BLaER1 treated with 17β-estradiol and CSF1 and Interleukin-3, amounts not matched to agents 10 nM and 100 nM (cell line): Measurements from ENCODE around the gene PLIN4.

Experiments
- H3K27ac ChIP-seq, 11 experiments: shearing (Covaris generic); formaldehyde crosslinking; 2 replicates each; pipeline ENCODE4 v1.8.1; 2022
- H3K27me3 ChIP-seq, 11 experiments: shearing (Covaris generic); formaldehyde crosslinking; 2 replicates each; pipeline ENCODE4 v1.8.1; 2022
- H3K36me3 ChIP-seq, 11 experiments: shearing (Covaris generic); formaldehyde crosslinking; 2 replicates each; pipeline ENCODE4 v1.8.1; 2022
- H3K4me1 ChIP-seq, 10 experiments: shearing (Covaris generic); formaldehyde crosslinking; 2 replicates each; pipeline ENCODE4 v1.8.1; 2022
- H3K4me2 ChIP-seq, 11 experiments: shearing (Covaris generic); formaldehyde crosslinking; 2 replicates each; pipeline ENCODE4 v1.8.1; 2022
- H3K4me3 ChIP-seq, 10 experiments: shearing (Covaris generic); formaldehyde crosslinking; 2 replicates each; pipeline ENCODE4 v1.8.1; 2022
- H3K9ac ChIP-seq, 11 experiments: shearing (Covaris generic); formaldehyde crosslinking; 2 replicates each; pipeline ENCODE4 v1.8.1; 2022
- H3K9me3 ChIP-seq, 11 experiments: shearing (Covaris generic); formaldehyde crosslinking; replicated peaks in 1 of 11; 2 replicates each; pipeline ENCODE4 v1.8.1; 2022
- H4K20me1 ChIP-seq, 11 experiments: shearing (Covaris generic); formaldehyde crosslinking; 2 replicates each; pipeline ENCODE4 v1.8.1; 2022
- Cebpa-rat ChIP-seq, 11 experiments: shearing (Covaris generic); IDR thresholded peaks; 2 replicates each; pipeline ENCODE4 v1.8.1; 2022

Gene PLIN4

GRCh38 chr19:4472174-4472974, 45.9 kb downstream of the PLIN4 start, which contains the start of gene HDGFL2:
HDGFL2 (plus strand) TSS chr19:4472297; CDS start chr19:4472351, 54 bp downstream.
- peak within 1 kb of the TSS; percentile 88 to 97 (median 94) for H3K9ac ChIP-seq
- H4K20me1 ChIP-seq, result peaks cover 0 to 30% (median 16%) of the 10 kb centered on the region in 11 experiments; a peak in 11 of 22 replicates
- H3K4me2 ChIP-seq, result peak within 1 kb of the TSS; percentile 97 to 99 (median 98)
- H3K27me3 ChIP-seq, result no peaks in the 10 kb centered on the region
- H3K4me1 ChIP-seq, result peaks cover 24 to 38% (median 35%) of the 10 kb centered on the region in 10 experiments
- peak within 1 kb of the TSS; percentile 94 to 99 (median 97) for H3K4me3 ChIP-seq
- peak within 1 kb of the TSS; percentile 79 to 93 (median 87) for H3K27ac ChIP-seq
- H3K9me3 ChIP-seq, result no peaks in the 10 kb centered on the region
- no peak for TF ChIP-seq Cebpa-rat (IDR thresholded peaks at IDR 0.05)
- H3K36me3 ChIP-seq, result peaks cover 19 to 26% (median 22%) of the 10 kb centered on the region in 11 experiments

- no peaks in the 10 kb centered on the region for H3K27me3 ChIP-seq
- H3K27ac ChIP-seq, result peak overlapping the region; percentile 60 to 93 (median 87)
- peak overlapping the region; percentile 70 to 94 (median 86) for H3K4me2 ChIP-seq
- H3K4me1 ChIP-seq, result peaks cover 24 to 38% (median 35%) of the 10 kb centered on the region in 10 experiments
- no peak for TF ChIP-seq Cebpa-rat (IDR thresholded peaks at IDR 0.05)
- H3K9ac ChIP-seq, result peak overlapping the region; percentile 78 to 94 (median 87)
- H3K4me3 ChIP-seq, result peak overlapping the region; percentile 94 to 99 (median 97)
- H3K9me3 ChIP-seq, result no peaks in the 10 kb centered on the region
- H4K20me1 ChIP-seq, result peaks cover 0 to 30% (median 16%) of the 10 kb centered on the region in 11 experiments; a peak in 11 of 22 replicates
- peaks cover 11 to 18% (median 15%) of the 10 kb centered on the region in 11 experiments for H3K36me3 ChIP-seq
These were observed 46.7 kb downstream of the PLIN4 start for GRCh38 chr19:4471403-4472173.

GRCh38 chr19:4467835-4468234, 50.5 kb downstream of the PLIN4 start:
- Histone ChIP-seq H3K4me1 (peaks cover under 1 to 14% (median 12%) of the 10 kb centered on the region in 10 experiments; a peak in 17 of 20 replicates), H3K9me3 (no peaks in the 10 kb centered on the region), H3K9ac (no peak overlapping the region), H3K36me3 (no peaks in the 10 kb centered on the region), H3K27ac (no peak overlapping the region), H3K4me3 (no peak overlapping the region), H4K20me1 (peaks cover 0 to 4% (median 3%) of the 10 kb centered on the region in 11 experiments; a peak in 6 of 22 replicates), H3K4me2 (no peak overlapping the region), H3K27me3 (no peaks in the 10 kb centered on the region)
- TF ChIP-seq Cebpa-rat (IDR thresholded peaks at IDR 0.05), result no peak

- Histone ChIP-seq H3K9ac (no peak overlapping the region), H3K4me1 (peaks cover 0 to 4% (median under 1%) of the 10 kb centered on the region in 10 experiments; a peak in 11 of 20 replicates), H3K4me3 (no peak overlapping the region), H3K27me3 (no peaks in the 10 kb centered on the region), H4K20me1 (no peaks in the 10 kb centered on the region), H3K27ac (no peak overlapping the region), H3K36me3 (no peaks in the 10 kb centered on the region), H3K4me2 (no peak overlapping the region), H3K9me3 (no peaks in the 10 kb centered on the region)
- TF ChIP-seq Cebpa-rat (IDR thresholded peaks at IDR 0.05), result no peak
These were observed 53.3 kb downstream of the PLIN4 start for GRCh38 chr19:4464815-4465581.

GRCh38 chr19:4457654-4458395, 60.5 kb downstream of the PLIN4 start, which contains the start of gene UBXN6:
UBXN6 (minus strand) TSS chr19:4457794; CDS start chr19:4457697, 97 bp downstream.
- TF ChIP-seq Cebpa-rat (IDR thresholded peaks at IDR 0.05), result no peak
- Histone ChIP-seq H3K27me3 (no peaks in the 10 kb centered on the region), H3K27ac (peak within 1 kb of the TSS; percentile 44 to 84 (median 75); a peak in 21 of 22 replicates), H3K4me1 (peaks cover 40 to 49% (median 46%) of the 10 kb centered on the region in 10 experiments), H3K9ac (peak within 1 kb of the TSS; percentile 73 to 84 (median 80)), H4K20me1 (peaks cover 41 to 43% (median 42%) of the 10 kb centered on the region in 11 experiments), H3K4me2 (peak within 1 kb of the TSS; percentile 90 to 100 (median 99)), H3K9me3 (no peaks in the 10 kb centered on the region), H3K4me3 (peak within 1 kb of the TSS; percentile 60 to 82 (median 72)), H3K36me3 (peaks cover 0 to 23% (median 5%) of the 10 kb centered on the region in 11 experiments; a peak in 15 of 22 replicates)

GRCh38 chr19:4456843-4457653, 61.2 kb downstream of the PLIN4 start:
- peaks cover 47 to 56% (median 54%) of the 10 kb centered on the region in 10 experiments for H3K4me1 ChIP-seq
- peak overlapping the region; percentile 60 to 82 (median 72) for H3K4me3 ChIP-seq
- peaks cover 5 to 31% (median 12%) of the 10 kb centered on the region in 11 experiments; a peak in 21 of 22 replicates for H3K36me3 ChIP-seq
- no peaks in the 10 kb centered on the region for H3K9me3 ChIP-seq
- peaks cover 49 to 50% (median 50%) of the 10 kb centered on the region in 11 experiments for H4K20me1 ChIP-seq
- peak overlapping the region; percentile 73 to 84 (median 80) for H3K9ac ChIP-seq
- peak overlapping the region; percentile 44 to 84 (median 74); a peak in 21 of 22 replicates for H3K27ac ChIP-seq
- TF ChIP-seq Cebpa-rat (IDR thresholded peaks at IDR 0.05), result no peak
- no peaks in the 10 kb centered on the region for H3K27me3 ChIP-seq
- peak overlapping the region; percentile 90 to 100 (median 99) for H3K4me2 ChIP-seq

- Histone ChIP-seq H3K36me3 (peaks cover 11 to 37% (median 18%) of the 10 kb centered on the region in 11 experiments; a peak in 21 of 22 replicates), H3K4me3 (peak overlapping the region; percentile 60 to 82 (median 72)), H3K4me2 (peak overlapping the region; percentile 90 to 100 (median 99)), H3K27ac (peak overlapping the region; percentile 14 to 78 (median 70); a peak in 20 of 22 replicates), H3K9ac (peak overlapping the region; percentile 73 to 84 (median 80)), H4K20me1 (peaks cover 50 to 56% (median 54%) of the 10 kb centered on the region in 11 experiments), H3K9me3 (no peaks in the 10 kb centered on the region), H3K27me3 (no peaks in the 10 kb centered on the region), H3K4me1 (peaks cover 48 to 57% (median 55%) of the 10 kb centered on the region in 10 experiments)
- TF ChIP-seq Cebpa-rat (IDR thresholded peaks at IDR 0.05), result no peak
These were observed 61.8 kb downstream of the PLIN4 start for GRCh38 chr19:4456476-4456842.
